ENCODE data around the gene SEMA6D. TPM values are rescaled to one million over a fixed set of nuclear protein-coding genes. Genes with fewer than 3 reads are reported as not detected.
A peak's percentile ranks its signal among the peaks of the same experiment; 100 is the strongest.

The SEMA6D gene
- total RNA-seq, 1 donor, result 8.0 TPM

- no peak for DNase-seq (ENCODE audit: insufficient read length, low spot score, missing footprints)
- H4K20me1 ChIP-seq (ENCODE audit: insufficient read depth, low read length), result no peaks in the 10 kb centered on the region
- H3K79me2 ChIP-seq (ENCODE audit: insufficient read depth, low read length), result no peaks in the 10 kb centered on the region
- no peaks in the 10 kb centered on the region for H3K36me3 ChIP-seq (ENCODE audit: insufficient read depth, low read length)
- H3K27ac ChIP-seq (ENCODE audit: low read depth, low read length), result no peak overlapping the region
- H3K27me3 ChIP-seq (ENCODE audit: insufficient read depth, low read length), result no peaks in the 10 kb centered on the region
- H2AFZ ChIP-seq (ENCODE audit: low read length), result no peak overlapping the region
- H3K4me1 ChIP-seq (ENCODE audit: insufficient read depth, low read length), result no peaks in the 10 kb centered on the region
- H3K9me3 ChIP-seq (ENCODE audit: low read depth, low read length), result no peaks in the 10 kb centered on the region
- H3K4me3 ChIP-seq (ENCODE audit: insufficient read depth, low read length), result no peak overlapping the region
- TF ChIP-seq CTCF (IDR thresholded peaks at IDR 0.05; ENCODE audit: extremely low read depth, low read depth, low read length), result no peak
- H3K4me2 ChIP-seq (ENCODE audit: insufficient read depth, low read length), result no peak overlapping the region
Observed at GRCh38 chr15:47682661-47683060, 34.6 kb upstream of the SEMA6D start.

- H3K27me3 ChIP-seq (ENCODE audit: insufficient read depth, low read length), result no peaks in the 10 kb centered on the region
- no peaks in the 10 kb centered on the region for H4K20me1 ChIP-seq (ENCODE audit: insufficient read depth, low read length)
- TF ChIP-seq CTCF (IDR thresholded peaks at IDR 0.05; ENCODE audit: extremely low read depth, low read depth, low read length), result no peak
- no peaks in the 10 kb centered on the region for H3K36me3 ChIP-seq (ENCODE audit: insufficient read depth, low read length)
- no peak overlapping the region for H2AFZ ChIP-seq (ENCODE audit: low read length)
- H3K27ac ChIP-seq (ENCODE audit: low read depth, low read length), result no peak overlapping the region
- no peak for DNase-seq (ENCODE audit: insufficient read length, low spot score, missing footprints)
- H3K9me3 ChIP-seq (ENCODE audit: low read depth, low read length), result no peaks in the 10 kb centered on the region
- H3K4me3 ChIP-seq (ENCODE audit: insufficient read depth, low read length), result no peak overlapping the region
- no peaks in the 10 kb centered on the region for H3K79me2 ChIP-seq (ENCODE audit: insufficient read depth, low read length)
- H3K4me1 ChIP-seq (ENCODE audit: insufficient read depth, low read length), result peaks cover 5% of the 10 kb centered on the region
- no peak overlapping the region for H3K4me2 ChIP-seq (ENCODE audit: insufficient read depth, low read length)
Observed at GRCh38 chr15:47685141-47685870, 32.0 kb upstream of the SEMA6D start.

DNA sequence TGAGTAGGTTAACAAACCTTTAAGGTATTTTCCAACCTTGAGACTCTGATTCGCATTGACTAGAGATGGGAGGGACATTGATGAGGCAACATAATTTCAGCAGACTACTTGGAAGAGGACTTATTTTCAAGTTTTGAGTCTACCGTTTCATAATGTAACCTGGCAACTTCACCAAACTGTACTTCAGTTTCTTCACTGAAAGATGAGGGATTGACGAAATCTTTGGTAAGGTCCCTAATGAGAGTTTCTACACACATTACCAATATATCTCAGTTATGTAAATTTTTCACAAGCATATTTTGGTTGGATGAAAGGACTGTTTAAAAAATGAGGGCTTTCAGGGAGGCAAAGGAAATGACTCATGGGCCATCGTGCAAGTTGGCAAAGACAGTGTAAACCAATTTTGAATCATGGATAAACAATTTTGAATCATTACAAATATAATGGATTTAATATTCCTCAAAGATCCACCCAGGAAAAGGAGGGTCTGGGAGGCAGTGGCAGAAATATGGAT lies 28.7 kb upstream of the SEMA6D start:
- no peaks in the 10 kb centered on the region for H3K27me3 ChIP-seq (ENCODE audit: insufficient read depth, low read length)
- no peak for DNase-seq (ENCODE audit: insufficient read length, low spot score, missing footprints)
- no peak overlapping the region for H2AFZ ChIP-seq (ENCODE audit: low read length)
- no peak overlapping the region for H3K4me3 ChIP-seq (ENCODE audit: insufficient read depth, low read length)
- H3K27ac ChIP-seq (ENCODE audit: low read depth, low read length), result no peak overlapping the region
- H3K79me2 ChIP-seq (ENCODE audit: insufficient read depth, low read length), result no peaks in the 10 kb centered on the region
- peak overlapping the region; percentile 15 for H3K4me2 ChIP-seq (ENCODE audit: insufficient read depth, low read length)
- H3K4me1 ChIP-seq (ENCODE audit: insufficient read depth, low read length), result peaks cover 5% of the 10 kb centered on the region
- H3K36me3 ChIP-seq (ENCODE audit: insufficient read depth, low read length), result no peaks in the 10 kb centered on the region
- H3K9me3 ChIP-seq (ENCODE audit: low read depth, low read length), result no peaks in the 10 kb centered on the region
- H4K20me1 ChIP-seq (ENCODE audit: insufficient read depth, low read length), result no peaks in the 10 kb centered on the region
- no peak for TF ChIP-seq CTCF (IDR thresholded peaks at IDR 0.05; ENCODE audit: extremely low read depth, low read depth, low read length)

DNA sequence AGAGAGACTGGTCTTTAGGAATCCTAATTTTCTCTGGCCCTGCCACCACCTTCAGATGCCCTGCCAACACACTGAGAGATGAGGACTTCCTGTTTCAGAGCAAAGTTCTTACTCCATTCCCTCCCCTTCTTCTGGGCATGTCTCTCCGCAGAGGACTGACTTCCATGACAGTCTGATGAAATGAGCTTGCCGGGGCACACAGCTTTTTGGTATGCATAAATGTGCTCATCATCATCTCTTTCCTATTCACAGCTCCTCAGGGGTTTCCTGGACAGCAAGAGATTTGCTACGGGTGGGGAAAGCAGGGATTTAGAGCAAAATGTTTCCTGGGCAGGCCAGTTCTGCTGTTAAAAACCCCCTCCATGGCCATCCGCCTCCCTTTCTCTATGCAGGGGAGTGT lies 27.6 kb upstream of the SEMA6D start:
- H3K9me3 ChIP-seq (ENCODE audit: low read depth, low read length), result no peaks in the 10 kb centered on the region
- H3K4me3 ChIP-seq (ENCODE audit: insufficient read depth, low read length), result no peak overlapping the region
- no peaks in the 10 kb centered on the region for H3K27me3 ChIP-seq (ENCODE audit: insufficient read depth, low read length)
- H2AFZ ChIP-seq (ENCODE audit: low read length), result no peak overlapping the region
- no peak overlapping the region for H3K27ac ChIP-seq (ENCODE audit: low read depth, low read length)
- TF ChIP-seq CTCF (IDR thresholded peaks at IDR 0.05; ENCODE audit: extremely low read depth, low read depth, low read length), result no peak
- peaks cover 5% of the 10 kb centered on the region for H3K4me1 ChIP-seq (ENCODE audit: insufficient read depth, low read length)
- no peaks in the 10 kb centered on the region for H4K20me1 ChIP-seq (ENCODE audit: insufficient read depth, low read length)
- H3K4me2 ChIP-seq (ENCODE audit: insufficient read depth, low read length), result no peak overlapping the region
- no peaks in the 10 kb centered on the region for H3K79me2 ChIP-seq (ENCODE audit: insufficient read depth, low read length)
- DNase-seq (ENCODE audit: insufficient read length, low spot score, missing footprints), result no peak
- H3K36me3 ChIP-seq (ENCODE audit: insufficient read depth, low read length), result no peaks in the 10 kb centered on the region

All from osteoblast (primary cell).